HL-60/S4 treated with retinoic acid at 250 ng/mL for 4 days and 3 days (cell line): Measurements from ENCODE around the gene RGS9.
"Not testable (repeated sequence)": the region's sequence is repeated elsewhere in the genome, so short reads cannot be mapped to it uniquely, and the experiment has no call there.

Source experiments
- in situ Hi-C: fragments of 300-500 bp; cut with MboI; formaldehyde crosslinking; loops from 2 replicates; pipeline ENCODE4 v1.7.0; 2022; ENCODE audit warnings: low sequenced_read_pairs

Gene RGS9

DNA sequence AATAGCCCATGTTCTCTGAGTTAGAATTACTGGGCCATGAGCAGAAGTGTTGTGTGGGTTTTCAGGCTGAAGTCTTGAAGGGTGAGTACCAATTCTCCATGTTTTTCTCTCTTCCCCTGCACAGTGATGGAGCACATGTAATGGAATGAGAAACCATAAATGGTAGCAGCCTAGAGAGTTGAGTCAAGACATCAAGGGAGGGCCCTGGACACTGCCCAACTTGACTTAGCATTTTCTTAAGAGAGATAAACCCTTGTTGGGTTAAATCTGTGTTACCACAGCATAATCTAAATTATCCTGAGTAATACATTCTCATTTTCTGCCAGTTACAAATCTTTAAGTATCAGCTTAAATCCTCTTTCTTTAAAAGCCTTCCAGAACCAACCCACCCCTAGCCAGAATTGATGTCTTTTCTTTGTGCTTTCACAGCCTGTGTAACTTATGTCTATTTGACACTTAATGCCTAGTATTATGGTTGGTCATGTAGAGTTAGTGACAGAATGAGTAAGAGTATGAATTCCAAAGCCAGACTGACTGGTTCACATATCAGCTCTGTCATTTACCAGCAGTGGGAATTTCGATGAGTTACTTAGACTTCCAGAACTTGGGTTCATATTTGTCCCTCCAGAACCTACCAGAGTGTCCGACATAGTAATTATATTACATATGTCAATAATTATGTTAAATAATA is 27.0 kb upstream of the RGS9 start:
- in situ Hi-C loops = no loop called here

- in situ Hi-C loops = no loop called here
These were observed 21.3 kb upstream of the RGS9 start for GRCh38 chr17:65115839-65116238.

GRCh38 chr17:65116515-65116914 is 20.7 kb upstream of the RGS9 start:
- in situ Hi-C loops = not testable (repeated sequence)

GRCh38 chr17:65117384-65118035 is 19.7 kb upstream of the RGS9 start:
- in situ Hi-C loops = no loop called here

DNA sequence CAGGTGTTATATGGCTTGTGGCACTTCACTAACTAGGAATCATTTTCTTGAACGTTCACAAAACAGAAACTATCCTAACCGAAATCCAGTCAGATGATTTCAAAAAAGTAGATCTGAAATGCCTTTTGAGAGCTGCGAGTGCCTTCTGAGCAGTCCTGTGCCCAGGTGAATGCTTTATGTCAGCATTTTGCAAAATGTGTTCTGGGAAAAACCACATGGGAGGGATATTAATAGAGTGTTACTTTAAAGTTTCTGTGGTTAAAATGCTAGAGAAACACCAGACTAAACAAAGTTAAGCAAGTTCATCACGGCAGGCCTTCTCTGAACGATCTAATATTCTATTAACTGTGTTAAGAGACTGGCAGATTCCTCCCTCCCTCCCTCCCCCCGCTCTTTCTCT is 15.8 kb upstream of the RGS9 start:
- in situ Hi-C loops = no loop called here

DNA sequence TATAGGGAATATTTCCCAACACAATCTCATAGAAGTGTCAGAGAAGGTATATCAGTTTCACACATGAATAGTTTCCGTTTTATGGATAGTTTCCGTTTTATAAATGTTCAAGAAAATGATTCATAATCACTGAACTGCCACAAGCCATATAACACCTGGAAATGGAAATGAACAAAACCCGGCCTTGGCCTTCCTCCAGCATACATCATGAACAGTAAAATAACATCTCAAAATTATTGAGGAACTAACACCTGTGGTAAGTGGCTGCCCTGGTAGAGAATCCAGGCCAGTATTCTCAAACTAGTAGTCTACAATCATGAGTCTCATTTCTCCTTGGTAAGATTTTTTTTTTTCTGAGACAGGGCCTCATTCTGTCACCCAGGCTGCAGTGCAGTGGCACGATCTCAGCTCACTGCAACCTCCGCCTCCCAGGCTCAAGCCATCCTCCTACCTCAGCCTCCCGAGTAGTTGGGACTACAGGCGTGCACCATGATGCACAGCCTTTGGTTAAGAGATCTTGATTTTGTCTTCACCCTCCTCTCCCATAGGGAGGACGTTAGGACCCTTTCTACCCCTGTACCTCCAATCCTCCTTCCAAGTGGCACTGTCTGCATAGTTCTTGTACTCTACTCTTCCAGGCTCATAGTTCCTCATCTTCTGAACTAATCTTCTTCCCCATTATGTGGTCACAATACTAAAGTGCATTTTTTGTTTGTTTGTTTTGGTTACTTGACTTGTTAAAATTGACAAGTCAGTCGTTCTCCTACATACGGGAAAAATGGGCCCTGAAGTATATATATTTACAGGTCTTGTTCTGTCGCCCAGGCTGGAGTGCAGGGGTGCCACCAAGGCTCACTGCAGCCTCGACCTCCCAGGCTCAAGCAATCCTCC is 15.0 kb upstream of the RGS9 start:
- in situ Hi-C loops = no loop called here

GRCh38 chr17:65122836-65123756 is 14.1 kb upstream of the RGS9 start:
- in situ Hi-C loops = no loop called here

DNA sequence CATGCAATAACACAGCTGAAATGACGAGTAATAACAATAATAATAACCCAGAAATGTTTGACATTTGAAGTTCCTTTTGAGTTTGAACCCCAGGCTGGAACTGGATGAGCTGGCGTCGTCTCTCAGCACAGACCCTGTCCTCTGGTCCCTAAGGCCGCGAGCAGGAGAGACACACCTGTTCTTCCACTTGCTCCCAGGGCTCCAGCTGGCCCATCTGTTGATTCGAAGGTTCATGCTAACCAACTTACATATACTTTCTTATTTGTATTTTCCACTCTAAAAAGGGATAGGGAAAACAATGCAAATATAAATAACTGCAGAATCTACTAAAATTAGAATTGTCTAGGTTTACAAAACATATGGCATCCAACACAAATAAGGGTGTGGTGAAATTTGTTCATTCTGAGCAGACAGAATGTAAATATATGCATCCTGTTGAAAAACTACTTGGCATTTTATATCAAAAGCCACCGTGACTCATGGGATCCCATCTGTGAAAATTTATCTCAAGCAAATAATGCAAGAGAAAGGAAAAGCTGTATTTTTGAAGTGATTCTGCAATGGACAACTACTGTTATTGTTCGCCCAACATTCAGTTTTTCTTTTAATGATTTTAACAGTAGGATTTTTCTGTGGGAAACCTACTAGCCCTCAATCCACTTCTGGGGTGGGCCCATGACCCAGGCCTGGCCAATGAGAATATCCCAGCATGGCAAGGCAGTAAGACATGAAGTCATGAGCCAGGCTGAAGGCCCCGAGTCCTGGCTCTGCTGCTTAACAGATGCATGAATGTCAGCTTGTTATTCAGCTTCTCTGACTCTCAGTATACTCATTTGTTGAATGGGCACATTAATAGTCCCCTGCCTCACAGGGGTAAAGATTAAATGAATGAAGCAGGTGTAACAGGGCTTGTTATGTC is 13.2 kb upstream of the RGS9 start:
- in situ Hi-C loops = no loop called here

- in situ Hi-C loops = no loop called here
These were observed 6.3 kb upstream of the RGS9 start for GRCh38 chr17:65130832-65131231.

DNA sequence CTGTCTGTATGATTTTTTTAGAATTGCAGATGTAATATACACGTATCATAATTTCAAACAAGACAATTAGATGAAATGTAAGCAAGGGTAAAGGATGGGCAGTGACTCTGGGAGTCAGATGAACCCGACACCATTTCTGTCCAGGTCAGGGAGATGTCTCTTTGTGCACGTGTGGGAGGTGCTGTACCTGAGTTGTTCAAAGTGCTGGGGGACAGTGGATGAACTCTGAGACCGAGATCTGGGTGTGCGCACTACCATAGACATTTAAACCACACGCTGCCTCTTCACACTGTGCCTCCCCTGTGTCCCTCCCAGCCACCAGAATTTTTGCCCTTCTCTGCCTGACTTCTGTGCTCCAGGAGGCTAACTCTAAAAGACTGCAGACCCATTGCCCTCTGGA is 5.9 kb upstream of the RGS9 start:
- in situ Hi-C loops = no loop called here

GRCh38 chr17:65131946-65132345 is 5.2 kb upstream of the RGS9 start:
- in situ Hi-C loops = no loop called here

DNA sequence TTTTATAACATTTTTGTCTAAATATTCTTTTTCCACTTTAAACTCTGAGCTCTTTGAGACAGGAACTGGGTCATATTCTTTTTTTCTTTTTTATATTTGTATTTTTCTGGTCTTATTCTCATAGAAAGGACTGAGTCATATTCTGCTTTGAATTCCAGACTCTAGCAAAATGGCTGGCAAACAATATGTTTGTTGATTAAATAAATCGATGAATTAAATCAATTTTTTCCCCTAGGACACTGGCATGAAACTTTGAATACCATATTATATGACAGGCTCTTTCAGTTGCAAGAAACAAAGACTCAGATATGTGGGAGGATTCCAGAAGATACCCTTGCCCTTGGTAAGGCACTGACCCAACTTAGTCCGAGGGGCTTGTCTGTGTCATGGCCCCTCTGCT is 3.1 kb upstream of the RGS9 start:
- in situ Hi-C loops = no loop called here

GRCh38 chr17:65139101-65139764 is 2.1 kb downstream of the RGS9 start:
- in situ Hi-C loops = no loop called here

DNA sequence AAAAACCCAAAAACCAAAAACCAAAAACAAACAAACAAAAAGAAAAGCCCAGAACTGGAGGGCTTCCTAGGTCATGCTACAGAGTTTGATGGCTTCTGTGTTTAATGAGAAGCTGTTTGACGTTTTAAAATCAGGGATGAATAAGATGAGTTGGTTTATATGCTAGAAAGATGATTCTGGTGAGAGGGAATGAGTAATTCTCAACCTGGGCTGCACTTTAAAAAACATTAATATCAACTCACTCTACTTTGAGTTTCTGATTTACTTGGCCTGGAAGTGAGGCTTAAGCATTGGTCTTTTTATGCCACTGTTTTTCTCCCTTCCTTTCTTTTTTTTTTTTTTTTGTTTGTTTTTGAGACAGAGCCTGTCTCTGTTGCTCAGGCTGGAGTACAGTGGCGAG is 5.1 kb downstream of the RGS9 start:
- in situ Hi-C loops = no loop called here

DNA sequence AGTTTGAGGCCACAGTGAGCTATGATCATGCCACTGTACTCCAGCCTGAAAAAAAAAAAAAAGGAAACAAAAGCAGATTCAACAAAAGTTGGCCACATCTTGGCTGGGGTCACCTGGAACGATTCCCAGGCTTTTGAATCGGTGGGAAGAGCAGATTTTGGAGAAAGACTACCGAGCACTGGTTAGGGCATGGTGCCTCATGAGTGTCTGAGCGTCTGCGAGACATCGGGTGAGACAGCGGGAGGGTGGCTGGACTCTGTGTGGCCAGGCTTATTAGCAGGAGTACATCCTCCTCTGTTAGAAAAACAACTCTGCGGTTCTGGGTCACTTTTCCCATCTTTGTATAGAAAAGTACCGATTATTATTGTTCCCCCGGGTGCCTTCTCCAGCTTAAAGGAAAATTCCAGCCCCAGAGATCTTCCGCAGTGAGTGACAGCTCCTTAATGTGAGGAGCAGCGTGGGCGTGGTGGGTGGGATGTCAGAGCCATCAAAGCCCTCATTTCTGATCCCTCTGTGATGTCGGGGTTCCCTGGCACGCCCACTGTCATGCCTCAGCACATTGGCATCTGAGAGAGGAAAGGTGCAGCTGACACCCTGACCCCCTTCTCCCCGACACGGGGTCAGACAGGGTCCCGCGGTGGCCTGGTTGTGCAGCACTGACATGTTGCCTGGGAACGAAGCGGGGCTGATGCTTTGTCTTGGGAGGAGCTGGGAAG is 6.9 kb downstream of the RGS9 start:
- in situ Hi-C loops = no loop called here

- in situ Hi-C loops = no loop called here
These were observed 8.6 kb downstream of the RGS9 start for GRCh38 chr17:65145743-65146142.

DNA sequence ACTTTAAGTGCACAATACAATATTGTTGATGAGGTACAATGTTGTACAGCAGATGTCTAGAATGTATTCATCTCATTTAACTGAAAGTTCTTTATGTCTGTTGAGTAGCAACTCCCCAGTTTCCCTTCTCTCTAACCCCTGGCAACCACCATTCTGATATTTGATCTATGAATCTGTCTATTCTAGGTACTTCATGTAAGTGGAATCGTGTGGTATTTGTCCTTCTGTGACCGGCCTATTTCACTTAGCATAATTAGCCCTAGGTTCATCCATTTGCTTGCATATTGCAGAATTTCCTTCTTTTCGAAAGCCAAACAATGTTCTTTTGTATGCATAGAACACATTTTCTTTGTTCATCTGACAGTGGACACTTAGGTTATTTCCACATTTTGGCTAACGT is 10.8 kb downstream of the RGS9 start:
- in situ Hi-C loops = no loop called here

DNA sequence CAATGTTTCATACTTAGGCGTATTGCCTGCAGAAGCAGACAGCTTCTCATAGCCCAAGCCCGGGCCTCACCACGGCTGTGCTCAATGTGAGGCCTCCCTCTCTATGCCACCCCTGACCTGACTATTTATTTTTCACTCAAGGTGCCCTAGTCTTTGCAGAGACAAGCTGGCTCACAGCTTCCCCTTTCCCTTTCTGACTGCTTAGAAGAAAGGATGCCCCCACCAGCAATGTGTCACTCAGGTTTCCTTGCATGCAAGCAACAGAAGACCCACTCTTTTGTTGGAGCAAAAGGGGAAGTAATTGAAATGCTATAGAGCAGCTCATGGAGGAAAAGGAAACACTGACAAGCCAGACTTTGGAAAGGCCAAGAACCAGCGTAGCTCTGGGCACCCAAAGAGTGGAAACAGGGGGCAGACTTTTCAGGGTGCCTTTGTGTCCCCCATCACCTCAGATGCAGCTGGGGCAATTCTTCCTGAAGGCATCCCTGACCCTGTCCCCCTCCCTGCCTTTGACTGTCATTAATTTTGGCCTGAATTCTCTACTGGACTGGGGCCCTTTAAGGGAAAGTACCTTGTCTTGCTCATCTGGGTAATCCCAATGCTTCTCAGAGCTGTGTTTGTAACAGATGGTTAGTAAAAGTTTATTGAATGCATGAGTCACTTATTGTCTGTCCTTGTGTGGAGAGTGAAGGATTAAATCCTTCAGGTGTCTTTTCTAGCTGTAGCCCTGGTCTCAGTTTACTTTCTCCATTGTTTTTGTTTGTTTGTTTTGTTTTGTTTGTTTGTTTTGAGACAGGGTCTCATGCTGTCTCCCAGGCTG is 17.8 kb downstream of the RGS9 start:
- in situ Hi-C loops = no loop called here
